Erythroblast (primary cell): ENCODE results near the gene PTOV1.

ENCODE experiments used
- GATA1 ChIP-seq: IDR thresholded peaks from 2 replicates; pipeline ENCODE4 v1.6.1; 2011; ENCODE audit warnings: low read depth, mild to moderate bottlenecking, control low read depth, low read length, moderate library complexity
- POLR2A ChIP-seq: IDR thresholded peaks from 2 replicates; pipeline ENCODE4 v1.6.1; 2011; ENCODE audit warnings: mild to moderate bottlenecking, low read length

DNA sequence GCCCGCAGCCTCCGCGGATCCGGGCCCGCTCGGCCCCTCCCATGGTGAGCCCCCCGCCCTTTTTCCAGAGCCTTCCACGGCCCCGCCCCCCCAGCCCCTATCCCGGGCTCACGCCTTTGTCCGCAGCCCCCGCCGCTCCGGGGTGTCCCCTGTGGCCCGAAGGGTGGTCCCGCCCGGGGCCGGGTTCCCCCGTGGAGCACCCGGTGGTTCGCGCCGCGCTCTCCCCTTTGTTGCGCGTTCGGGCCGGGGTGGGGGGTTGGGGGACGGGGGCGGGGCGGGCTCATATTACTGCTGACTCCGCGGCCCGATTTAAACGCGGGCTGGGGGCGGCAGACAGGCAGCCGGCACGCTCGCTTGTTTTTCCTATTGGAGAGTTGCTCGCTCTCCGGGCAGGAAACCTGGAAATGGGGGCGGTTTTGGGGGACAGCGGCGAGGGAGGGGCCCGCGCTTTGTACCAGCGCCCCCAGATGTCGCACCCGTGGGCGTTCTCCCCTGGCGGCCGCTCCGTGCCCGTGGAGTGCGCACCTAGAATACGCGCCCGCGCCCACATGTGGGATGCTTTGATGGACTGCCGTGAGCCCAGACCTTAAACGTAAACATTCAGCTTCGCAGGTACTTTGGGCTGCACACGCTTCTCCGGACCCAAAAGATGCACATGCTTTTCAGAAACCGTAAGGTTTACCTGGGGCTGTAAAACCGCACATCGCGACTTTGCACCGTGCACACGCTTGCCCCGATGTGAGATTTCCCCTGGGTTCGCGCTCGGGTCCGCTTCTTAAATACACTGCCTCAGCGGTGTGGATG is 699 bp downstream of the PTOV1 start:
- no peak for TF ChIP-seq POLR2A
- no peak for TF ChIP-seq GATA1
